ENCODE measurements around the gene AARS2.
A peak's percentile ranks its signal among the peaks of the same experiment; 100 is the strongest.

AARS2 gene

GRCh38 chr6:44254191-44255104, 58.7 kb downstream of the AARS2 start:
- DNase-seq (ENCODE audit: insufficient read length, low spot score) (no peak), FAIRE-seq (no peak)
- TF ChIP-seq POLR2AphosphoS5 (IDR thresholded peaks at IDR 0.05; ENCODE audit: low read depth, low read length) (0 out of 2 replicates have a peak, but pooled peaks have one; percentile 5), PAX5 (IDR thresholded peaks at IDR 0.05; ENCODE audit: insufficient read depth, low read length, severe bottlenecking) (no peak), POU2F2 (IDR thresholded peaks at IDR 0.05; ENCODE audit: low read depth, low read length) (peak; percentile 55), SPI1 (IDR thresholded peaks at IDR 0.05; ENCODE audit: low read depth, low read length) (no peak), POLR2A (IDR thresholded peaks at IDR 0.05; ENCODE audit: low read depth, low read length) (peak; percentile 65), TAF1 (IDR thresholded peaks at IDR 0.05; ENCODE audit: low read depth, low read length) (0 out of 2 replicates have a peak, but pooled peaks have one; percentile 35)

GRCh38 chr6:44253307-44254101, 59.6 kb downstream of the AARS2 start:
- TF ChIP-seq POLR2AphosphoS5 (IDR thresholded peaks at IDR 0.05; ENCODE audit: low read depth, low read length) (peak; percentile 20; the same call in 1 of the 2 replicates), POU2F2 (IDR thresholded peaks at IDR 0.05; ENCODE audit: low read depth, low read length) (peak; percentile 55; the same call in 1 of the 2 replicates), POLR2A (IDR thresholded peaks at IDR 0.05; ENCODE audit: low read depth, low read length) (peak; percentile 22; the same call in 1 of the 2 replicates), PAX5 (IDR thresholded peaks at IDR 0.05; ENCODE audit: insufficient read depth, low read length, severe bottlenecking) (no peak)
- FAIRE-seq: no peak
- no peak for DNase-seq (ENCODE audit: insufficient read length, low spot score)

GRCh38 chr6:44251576-44252524, 61.3 kb downstream of the AARS2 start:
- FAIRE-seq (no peak), DNase-seq (ENCODE audit: insufficient read length, low spot score) (no peak)
- TF ChIP-seq SPI1 (IDR thresholded peaks at IDR 0.05; ENCODE audit: low read depth, low read length) (no peak), POLR2A (IDR thresholded peaks at IDR 0.05; ENCODE audit: low read depth, low read length) (peak; percentile 62; the same call in 1 of the 2 replicates)

GRCh38 chr6:44250718-44251123, 62.4 kb downstream of the AARS2 start:
- DNase-seq (ENCODE audit: insufficient read length, low spot score): no peak

GRCh38 chr6:44250067-44250717, 63.0 kb downstream of the AARS2 start:
- no peak for TF ChIP-seq POLR2AphosphoS5 (IDR thresholded peaks at IDR 0.05; ENCODE audit: low read depth, low read length)
- no peak for TF ChIP-seq POLR2A (IDR thresholded peaks at IDR 0.05; ENCODE audit: low read depth, low read length)
- TF ChIP-seq PAX5 (IDR thresholded peaks at IDR 0.05; ENCODE audit: insufficient read depth, low read length, severe bottlenecking): no peak
- DNase-seq (ENCODE audit: insufficient read length, low spot score) (no peak), FAIRE-seq (no peak)

More at GRCh38 chr6:44250718-44251123, 62.4 kb downstream of the AARS2 start:
- FAIRE-seq: no peak
- no peak for TF ChIP-seq TAF1 (IDR thresholded peaks at IDR 0.05; ENCODE audit: low read depth, low read length)
- peak; percentile 42; the same call in 1 of the 2 replicates for TF ChIP-seq POLR2AphosphoS5 (IDR thresholded peaks at IDR 0.05; ENCODE audit: low read depth, low read length)
- TF ChIP-seq POLR2A (IDR thresholded peaks at IDR 0.05; ENCODE audit: low read depth, low read length): peak; percentile 50
- TF ChIP-seq PAX5 (IDR thresholded peaks at IDR 0.05; ENCODE audit: insufficient read depth, low read length, severe bottlenecking): no peak
- TF ChIP-seq SPI1 (IDR thresholded peaks at IDR 0.05; ENCODE audit: low read depth, low read length): no peak
- no peak for TF ChIP-seq POU2F2 (IDR thresholded peaks at IDR 0.05; ENCODE audit: low read depth, low read length)

Data from GM12891 (cell line).